Left forelimb (tissue), 1 donor: ENCODE measurements around the gene STK17B.

ENCODE experiments used
- DNase-seq: peaks from one replicate; pipeline ENCODE4 v3.0.0-alpha.2; 2018; ENCODE audit warnings: low spot score

STK17B gene

DNA sequence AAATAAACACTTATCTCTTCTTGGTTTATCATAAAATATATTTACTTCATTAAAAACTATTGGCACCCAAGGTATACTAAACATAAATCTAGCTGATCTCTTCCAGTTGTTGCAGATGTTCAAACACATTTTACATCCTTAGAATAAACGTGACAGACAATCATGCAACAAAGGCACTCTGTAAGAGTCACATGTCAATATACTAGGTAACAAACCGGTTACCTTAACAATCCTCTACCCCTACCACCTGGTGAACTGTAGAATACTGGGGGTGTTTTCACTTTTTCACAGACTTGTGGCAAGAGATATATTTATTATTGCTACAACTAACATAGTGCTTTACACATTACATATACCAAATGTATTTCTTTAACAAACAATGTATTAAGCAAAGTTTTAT lies 15.8 kb downstream of the STK17B start:
- DNase-seq: no peak

DNA sequence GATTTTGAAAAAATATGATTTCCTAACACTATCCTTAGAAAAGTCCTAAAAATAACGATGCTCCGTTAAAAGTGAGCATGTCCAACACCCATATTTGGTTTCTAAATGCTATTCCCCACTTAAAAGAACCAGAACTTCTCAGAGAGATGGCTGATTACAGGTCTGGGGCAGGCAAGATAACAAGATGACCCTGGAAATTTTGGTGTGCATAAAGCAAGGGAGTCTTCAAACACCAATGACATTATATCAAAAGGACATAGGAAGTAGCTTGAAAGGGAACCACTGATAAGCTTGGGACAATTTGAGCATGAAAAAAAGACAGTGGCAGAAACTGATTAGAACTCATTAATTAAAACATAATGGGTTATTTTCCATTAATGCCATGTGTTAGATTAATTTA lies 17.9 kb downstream of the STK17B start:
- DNase-seq: no peak

DNA sequence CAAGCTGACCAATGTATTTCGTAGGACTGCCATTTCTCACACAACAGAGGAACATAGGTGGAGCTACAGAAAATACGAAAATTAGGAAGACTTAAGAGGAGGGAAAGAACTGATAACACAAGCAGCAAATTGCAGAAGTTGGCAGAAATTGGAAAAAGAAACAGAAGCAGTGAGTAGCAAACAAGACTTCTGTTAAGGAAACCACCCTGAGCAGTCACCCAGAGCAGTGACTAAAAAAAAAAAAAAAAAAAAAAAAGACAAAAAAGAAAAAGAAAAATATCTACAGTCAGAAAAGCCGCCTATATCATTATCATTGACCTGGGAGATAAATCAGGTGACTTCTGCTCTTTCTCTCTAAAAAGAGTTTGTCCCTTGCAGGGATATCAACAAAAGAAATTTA lies 21.4 kb downstream of the STK17B start:
- no peak for DNase-seq

DNA sequence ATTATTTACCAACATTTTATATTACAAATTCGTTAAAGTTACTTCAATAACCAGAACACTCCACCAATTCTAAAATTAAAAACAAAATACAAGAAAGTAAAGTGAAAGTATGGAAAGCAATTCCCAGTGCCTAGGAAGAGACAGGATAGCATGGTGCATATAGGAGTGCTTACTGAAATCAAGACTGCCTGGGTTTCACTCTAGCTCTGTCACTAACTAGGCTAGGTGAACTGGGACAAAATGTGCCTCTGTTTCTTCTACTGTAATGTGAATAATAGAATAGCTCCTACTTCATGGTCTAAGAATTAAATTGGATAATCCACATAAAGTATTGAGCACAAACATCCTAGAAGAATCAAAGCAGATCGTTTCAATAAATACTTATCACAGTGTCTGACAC lies 22.6 kb downstream of the STK17B start:
- DNase-seq: no peak

DNA sequence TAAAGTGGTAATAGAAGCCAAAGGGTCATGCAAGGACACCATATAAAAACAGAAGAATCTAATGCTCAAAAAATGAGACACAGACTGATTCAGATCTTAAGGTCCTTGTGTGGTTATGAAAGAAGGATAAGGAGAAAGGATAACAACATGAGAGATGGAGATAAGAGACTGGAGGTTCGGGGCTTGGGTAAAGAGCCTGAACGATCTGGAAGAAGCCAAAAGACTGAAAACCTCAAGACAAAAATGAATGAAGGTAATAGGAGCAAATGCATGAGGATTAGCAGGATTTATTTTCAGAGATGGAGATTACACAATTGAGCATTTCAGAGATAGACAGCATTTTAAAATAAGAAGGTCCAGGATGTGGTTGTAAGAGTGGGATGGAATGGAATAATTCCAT lies 26.1 kb downstream of the STK17B start:
- DNase-seq: no peak

DNA sequence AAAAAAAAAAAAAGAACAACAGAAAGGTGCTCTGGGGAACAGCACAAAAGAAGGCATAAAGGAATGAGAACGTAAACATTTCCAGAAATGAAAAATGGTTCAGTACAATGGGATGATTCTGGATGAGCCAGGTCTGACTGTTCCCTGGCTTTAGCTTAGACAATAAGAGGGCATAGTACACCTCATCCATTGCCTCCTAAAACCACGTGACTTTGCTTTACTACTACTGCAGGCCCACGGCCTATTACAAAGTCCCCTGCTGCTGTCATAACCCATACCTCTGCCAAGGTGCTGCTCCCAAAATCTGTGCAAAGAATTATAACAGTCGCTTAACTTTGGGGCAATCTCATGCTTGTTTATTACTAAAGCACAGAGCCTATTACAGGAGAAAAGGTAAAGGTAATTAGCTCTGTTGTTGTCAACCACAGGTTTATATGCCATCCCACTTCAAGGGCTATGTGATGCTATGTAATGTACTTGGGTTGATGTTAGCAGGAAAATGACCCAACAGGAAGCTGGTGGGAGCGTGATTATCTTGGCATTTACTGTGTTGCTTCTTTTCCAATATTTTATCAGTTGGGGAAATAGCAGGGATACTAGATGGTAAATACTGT lies 26.8 kb downstream of the STK17B start:
- no peak for DNase-seq

DNA sequence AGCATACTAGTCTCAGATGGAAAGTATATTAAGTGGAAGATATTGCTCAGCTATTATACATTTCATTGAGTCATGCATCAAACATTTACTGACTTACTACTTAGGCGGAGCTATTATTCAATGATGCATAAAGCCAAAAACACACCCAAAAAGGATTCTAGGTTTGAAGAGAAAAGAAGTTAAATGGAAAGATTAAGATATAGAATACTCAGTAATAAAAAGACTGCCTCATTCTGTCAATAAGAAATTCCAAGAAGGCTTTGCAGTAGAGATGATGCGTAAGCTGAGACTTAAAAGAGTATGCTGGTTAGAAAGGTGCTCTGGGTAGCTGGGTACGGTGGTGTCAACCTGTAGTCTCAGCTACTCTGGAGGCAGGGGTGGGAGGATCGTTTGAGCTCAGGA lies 27.6 kb downstream of the STK17B start:
- no peak for DNase-seq

DNA sequence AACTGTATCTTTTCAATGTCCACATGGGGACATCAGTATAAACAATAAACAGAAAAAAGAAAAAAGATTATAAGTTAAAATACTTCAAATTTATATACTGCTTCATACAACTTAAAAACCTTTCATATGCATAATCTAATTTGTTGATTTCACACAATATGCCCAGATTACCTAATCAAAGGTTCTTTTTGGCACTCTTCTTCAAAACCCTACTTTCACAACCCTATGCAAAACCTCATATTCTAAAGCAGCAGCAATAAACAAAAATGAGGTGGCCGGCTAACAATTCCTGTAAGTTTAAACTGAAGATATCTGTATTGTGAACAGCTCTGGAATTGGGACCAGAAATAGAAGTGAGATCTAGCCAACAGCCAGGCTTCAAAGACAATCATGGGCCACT lies 28.6 kb downstream of the STK17B start:
- no peak for DNase-seq

DNA sequence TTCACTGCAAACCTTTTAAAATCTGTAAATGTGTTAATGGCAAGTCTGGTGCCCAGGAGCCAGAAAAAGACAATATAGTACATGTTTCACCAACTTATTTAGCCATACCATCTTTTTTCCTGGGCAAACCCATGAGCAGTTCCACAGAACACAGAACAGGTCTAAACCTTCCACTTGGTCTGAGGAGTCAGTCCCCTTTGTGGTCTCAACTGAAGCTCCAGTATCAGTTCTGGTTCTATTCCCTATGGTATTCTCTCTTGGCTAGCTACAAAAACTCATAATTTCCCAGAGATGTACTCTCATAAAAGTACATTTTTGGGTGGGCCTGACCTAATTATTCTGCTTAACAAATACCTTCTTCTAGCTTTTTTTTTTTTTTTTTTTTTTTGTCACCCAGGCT lies 31.2 kb downstream of the STK17B start:
- DNase-seq: no peak

DNA sequence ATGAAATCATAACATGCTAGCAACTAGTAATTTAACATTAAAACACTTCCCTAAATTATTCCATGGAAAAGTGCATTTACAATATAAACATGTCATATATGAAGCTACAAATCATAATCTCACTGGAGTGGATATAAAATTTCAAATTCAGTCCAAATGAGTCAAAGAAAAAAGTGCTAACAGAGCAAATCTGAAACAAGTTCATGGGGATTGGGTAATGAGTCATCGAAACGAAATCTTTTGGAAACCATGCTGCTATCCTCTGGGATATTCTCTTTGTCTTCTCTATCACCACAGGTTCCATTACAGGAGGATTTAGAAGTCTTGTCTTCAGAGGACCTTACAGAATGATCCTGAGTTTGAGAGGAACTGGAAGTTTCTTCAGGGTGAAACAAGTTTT lies 34.1 kb downstream of the STK17B start:
- no peak for DNase-seq

DNA sequence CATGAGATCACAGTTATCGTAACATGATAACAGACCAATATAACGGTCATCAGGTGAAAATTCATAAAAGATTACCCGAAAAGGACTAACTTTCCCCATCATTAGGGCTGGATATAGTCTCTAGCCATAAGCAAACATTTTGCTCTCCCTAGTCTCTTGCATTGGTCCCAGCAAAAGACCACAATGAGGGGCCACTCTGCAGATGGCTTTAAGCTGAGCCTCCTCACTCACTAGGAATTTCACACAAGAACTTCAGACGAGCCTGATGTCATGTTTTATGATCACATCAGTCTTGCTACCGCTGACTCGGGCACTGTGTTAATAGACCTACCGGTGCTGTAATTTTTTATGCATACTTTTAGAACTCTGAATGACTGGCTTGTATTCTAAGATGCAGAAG lies 35.2 kb downstream of the STK17B start:
- no peak for DNase-seq

DNA sequence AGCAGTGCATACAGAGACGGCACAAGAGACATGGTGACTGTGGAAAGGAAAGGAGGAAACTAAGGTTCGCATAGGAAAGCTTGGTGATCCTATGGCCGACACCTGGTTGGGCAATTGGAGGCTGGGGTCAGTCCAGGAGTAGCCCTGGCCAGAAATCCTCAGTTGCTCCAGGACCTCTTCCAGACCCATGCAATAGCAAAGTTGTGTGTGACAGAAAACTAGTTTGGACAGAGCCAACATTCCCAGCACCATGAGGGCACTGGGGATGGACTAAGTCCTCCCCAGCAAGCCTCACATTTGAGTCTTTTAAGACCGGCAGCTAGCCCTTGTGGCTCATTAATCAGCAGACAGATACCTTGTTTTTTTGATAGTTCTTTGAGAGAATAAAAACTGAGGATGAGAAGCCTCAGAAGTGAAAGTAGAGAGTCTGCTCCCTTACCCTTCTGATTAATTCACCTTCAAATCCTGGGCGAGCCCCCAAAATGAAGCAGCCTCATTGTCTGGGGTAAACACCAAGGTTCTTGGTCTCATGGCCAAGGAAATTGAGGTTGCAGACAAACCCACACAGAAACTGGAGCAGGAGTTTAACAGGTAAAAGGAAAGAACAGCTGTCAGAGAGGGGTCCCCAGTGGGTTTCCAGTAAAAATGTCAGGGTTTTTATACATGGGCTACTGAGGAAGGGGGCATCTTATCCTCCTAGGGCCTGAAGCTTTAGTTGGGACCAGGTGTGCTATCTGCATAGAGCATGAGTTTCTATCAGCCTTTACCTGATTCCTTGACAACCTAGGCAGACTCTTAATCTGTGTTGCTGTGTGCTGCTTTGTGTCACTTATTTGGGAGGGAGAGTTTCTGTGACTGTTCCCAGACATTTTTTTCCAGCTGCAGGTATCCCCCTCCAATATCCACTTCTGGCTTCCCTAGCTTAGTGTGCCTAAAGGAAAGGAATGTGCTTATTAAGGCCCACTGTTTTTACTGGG lies 39.1 kb downstream of the STK17B start:
- DNase-seq: no peak

DNA sequence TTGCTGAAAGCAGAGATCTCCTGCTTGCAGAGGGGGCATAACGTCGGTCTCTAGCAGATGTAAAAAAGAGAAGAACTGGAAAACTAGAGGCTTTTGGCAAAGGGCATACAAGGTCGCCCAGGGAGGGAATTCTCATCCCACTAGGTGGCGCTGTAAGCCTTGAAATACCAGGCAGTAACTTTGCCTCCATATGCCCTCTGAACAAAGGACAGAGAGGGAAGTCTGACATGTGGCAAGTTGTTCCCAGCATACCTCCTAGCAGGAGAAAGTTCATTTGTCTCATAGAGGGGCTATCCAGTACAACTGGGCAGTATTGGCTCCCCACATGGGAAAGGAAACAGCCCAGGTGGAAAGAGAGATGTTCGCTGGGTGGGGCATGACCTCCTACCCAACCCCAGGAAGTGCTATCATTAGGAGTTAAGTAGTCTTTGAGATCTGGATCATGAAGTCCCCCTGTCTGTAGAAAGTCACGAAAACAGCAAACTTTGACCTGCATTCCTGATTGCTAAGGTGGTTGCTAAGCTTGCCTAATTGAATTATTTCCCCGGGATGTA lies 39.9 kb downstream of the STK17B start:
- no peak for DNase-seq

DNA sequence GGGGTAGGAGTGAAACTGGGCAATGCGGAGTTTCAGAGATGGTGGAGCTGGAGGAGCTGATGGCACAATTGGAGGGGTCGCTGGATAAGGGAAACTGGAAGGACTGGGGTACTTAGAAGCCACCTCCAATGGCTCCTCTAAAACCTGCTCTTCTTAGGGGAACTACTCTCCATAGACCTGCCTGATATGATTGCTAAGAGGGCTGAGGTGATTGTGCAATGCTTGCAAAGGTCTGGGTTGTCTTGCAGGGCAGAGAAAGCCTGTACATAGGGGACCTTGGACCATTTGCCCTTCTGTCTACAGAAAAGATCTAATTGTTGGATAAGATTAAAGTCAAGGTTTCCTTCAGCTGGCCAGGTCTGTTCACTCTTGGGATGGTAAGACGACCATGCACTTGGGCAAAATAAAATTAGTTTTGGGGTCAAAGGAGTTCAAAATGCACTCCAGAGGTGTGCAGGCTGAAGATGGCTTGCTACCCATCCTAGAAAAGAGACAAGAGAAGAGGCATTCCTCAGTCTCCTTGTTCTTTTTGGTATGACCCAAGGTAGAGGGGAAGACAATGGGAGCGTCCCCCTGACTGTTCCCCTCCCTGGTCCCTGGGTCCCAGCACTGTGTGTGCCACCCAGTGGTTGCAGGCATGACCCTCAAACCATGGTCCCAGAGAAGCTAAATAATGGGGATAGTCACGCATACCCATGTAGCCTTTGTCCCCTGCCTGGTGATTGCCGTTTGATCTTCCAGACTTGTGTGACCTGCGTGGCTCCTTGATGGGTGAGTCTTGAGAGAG lies 41.1 kb downstream of the STK17B start:
- no peak for DNase-seq

DNA sequence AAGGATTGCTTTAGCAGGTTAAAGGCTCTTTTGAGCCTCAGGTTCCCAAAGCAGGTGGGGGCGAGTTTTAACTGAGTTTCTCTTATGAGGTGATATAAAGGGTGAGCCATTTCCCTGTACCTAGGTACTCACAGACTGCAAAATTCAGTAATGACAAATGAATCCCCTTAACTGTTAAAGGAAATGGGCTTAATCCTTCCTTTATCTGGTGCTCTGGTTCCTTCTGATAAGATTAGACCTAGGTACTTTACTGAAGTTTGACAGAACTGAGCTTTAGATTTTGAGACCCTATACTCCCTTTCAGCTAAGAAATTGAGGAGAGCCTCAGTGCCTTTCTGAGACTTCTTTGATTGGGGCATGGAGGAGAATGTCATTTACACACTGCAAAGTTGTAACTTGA lies 42.6 kb downstream of the STK17B start:
- DNase-seq: no peak

DNA sequence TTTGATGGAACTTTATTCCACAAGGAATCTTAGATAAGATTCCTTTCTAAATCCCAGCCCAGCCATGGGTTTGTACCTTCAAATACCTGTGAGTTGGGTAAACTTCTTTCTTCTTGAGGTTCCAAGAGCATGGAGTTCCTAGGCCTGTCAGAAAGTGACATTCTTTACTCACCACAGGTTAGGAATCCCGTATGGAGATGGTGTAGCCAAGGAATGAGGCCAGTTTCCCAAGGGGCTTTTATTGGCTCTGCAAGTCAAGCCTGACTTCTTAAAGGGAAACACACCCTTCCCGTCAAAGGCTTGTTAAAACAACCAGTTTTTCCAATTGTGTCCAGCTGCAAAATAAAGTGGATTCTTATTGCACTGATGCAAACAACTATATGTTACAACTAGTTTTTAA lies 45.8 kb downstream of the STK17B start:
- DNase-seq: no peak

DNA sequence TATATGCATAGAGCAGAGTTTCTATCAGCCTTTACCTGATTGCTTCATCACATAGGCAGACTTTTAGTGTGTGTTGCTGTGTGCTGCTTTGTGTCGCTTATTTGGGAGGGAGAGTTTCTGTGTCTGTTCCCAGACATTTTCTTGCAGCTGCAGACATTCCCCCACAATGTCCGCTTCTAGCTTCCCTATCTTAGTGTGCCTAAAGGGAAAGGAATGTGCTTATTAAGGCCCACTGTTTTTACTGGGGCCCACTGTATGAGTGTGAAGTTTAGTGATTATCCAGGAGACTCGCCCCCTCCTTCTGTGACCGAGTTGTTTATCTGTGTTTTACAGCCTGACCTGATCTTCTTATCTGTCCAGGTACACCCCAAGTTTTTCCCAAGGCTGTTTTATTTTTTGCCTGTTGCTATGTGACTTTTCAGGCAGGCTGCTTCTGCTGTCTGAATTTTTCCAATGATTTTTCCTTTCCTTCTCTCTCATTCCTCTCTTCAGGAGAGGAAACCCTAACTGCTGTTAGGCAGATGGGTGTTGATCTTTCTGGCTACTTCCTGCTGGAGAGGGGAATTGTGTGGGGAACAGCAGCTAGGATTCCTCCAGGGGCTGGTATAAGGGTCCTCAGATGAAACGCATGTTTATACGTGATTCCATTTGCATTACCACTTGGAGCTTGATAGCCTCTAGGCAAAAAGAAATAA lies 47.6 kb downstream of the STK17B start:
- no peak for DNase-seq

DNA sequence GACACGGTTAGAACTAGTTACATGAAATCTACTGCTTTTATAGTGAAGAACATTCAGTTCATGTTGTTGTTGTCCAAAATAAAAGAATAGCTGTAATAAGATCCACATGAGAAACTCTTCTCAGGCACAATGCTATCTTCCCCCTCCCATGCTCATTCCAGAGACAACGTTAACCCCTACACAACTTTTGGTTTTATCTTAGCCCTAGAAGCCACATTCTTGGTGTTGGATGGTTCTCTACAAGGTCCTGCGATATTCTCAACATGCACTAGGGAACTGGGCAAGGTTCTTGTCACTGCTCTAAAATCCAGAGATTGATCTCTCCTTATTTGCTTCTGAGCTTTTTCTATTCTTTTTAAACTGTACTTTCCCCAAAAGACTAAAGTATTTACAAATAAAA lies 51.5 kb downstream of the STK17B start:
- DNase-seq: no peak

DNA sequence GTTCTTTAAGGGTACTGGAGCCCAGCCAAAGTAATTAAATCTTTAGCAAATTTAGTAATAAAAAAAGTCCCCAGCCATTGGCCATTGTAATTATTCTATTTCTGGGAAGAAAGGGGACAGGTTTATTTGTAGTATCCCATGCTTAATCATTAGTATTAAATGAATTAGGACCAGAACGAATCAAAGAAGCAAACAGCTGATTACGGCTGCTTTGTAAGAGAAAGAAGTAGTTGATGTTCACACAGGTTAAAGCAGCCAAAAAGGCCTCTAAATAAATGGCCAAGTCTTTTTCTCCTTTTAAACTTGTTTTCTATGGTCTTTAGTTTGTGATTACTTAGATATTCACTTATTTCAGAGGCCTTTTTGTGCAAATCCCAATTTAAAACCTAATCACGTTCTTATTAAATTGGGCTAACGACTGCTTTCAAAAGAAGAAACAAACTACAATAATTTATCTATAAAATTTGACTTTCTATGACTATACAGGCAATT lies 54.1 kb downstream of the STK17B start:
- no peak for DNase-seq

DNA sequence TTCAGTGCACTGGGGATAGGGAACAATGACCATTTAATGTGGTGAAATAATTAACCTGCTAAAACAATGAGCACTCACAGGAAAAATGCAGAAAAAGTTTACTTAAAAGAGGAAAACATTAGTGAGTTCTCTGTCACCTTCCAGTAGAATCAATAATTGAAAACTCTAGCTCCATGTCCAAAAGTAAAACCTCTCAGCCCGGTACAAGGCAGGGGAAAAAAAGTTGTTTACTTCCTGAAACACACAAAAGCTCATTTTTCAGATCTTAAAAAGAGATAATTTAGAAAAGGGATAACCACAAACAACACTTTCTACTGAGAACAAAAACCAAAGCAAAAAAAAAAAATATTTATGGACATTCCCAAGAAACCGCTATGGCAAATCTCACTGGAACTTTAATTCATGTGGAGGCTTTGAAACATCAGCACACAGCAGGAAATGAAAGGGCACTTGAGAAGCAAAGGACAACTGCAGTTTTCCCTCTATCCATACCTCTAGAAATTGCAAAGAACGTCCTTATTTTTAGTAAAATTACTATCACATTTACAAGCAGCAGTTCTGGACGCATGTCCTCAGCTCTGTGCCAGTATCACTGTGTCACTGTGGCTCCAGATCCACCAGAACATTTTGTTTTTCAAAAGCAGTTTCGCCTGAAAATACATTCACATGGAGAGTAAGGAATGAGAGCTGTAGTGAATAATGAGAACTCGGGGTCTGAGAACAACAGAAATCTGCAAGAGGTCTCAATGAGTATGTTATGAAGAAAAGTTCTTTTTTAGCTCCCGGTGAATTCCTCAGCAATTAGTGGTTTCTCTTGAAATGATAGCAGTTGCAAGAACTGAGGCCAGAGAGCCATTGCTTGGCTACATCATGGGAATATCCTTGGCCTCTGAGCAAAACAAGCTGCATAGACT lies 58.1 kb downstream of the STK17B start:
- no peak for DNase-seq
